GM23338 (cell line): ENCODE results near the gene DSG2. TPM values are rescaled to one million over a fixed set of nuclear protein-coding genes. Genes with fewer than 3 reads are reported as not detected.

Source experiments
- ATAC-seq: fragments of 200-7000 bp; cut with Tn5 transposase; 3 replicates; pipeline ENCODE4 v1.9.1; 2020
- DNase-seq: peaks from one replicate; pipeline ENCODE4 v3.0.0-alpha.2; 2015; ENCODE audit warnings: low spot score
- H2AFZ ChIP-seq: fragments of 200-600 bp; sonication (generic); 2 replicates; pipeline ENCODE4 v1.8.0; 2016; ENCODE audit warnings: antibody characterized with exemption, mild to moderate bottlenecking, moderate library complexity
- H3F3A ChIP-seq: fragments of 200-600 bp; sonication (generic); replicated peaks from 2 replicates; pipeline ENCODE4 v1.8.0; 2017; ENCODE audit warnings: antibody characterized with exemption, mixed run types, low read depth
- H3K27ac ChIP-seq: fragments of 200-600 bp; sonication (generic); 2 replicates; pipeline ENCODE4 v1.6.1; 2016; ENCODE audit warnings: low read depth
- H3K27me3 ChIP-seq: fragments of 200-600 bp; sonication (generic); 2 replicates; pipeline ENCODE4 v1.8.0; 2016; ENCODE audit warnings: mild to moderate bottlenecking, mixed run types, moderate library complexity; ENCODE audit not compliant: insufficient read depth
- H3K36me3 ChIP-seq: fragments of 200-600 bp; sonication (generic); 2 replicates; pipeline ENCODE4 v1.8.0; 2016; ENCODE audit warnings: mild to moderate bottlenecking; ENCODE audit not compliant: insufficient read depth
- H3K4me1 ChIP-seq: fragments of 200-600 bp; sonication (generic); 2 replicates; pipeline ENCODE4 v1.8.0; 2016; ENCODE audit warnings: mild to moderate bottlenecking, moderate library complexity; ENCODE audit not compliant: insufficient read depth
- H3K4me2 ChIP-seq: fragments of 200-600 bp; sonication (generic); 2 replicates; pipeline ENCODE4 v1.7.1; 2017; ENCODE audit warnings: mixed run types
- H3K4me3 ChIP-seq: fragments of 200-600 bp; sonication (generic); 2 replicates; pipeline ENCODE4 v1.6.1; 2016; ENCODE audit warnings: mixed run types
- H3K79me2 ChIP-seq: fragments of 200-600 bp; sonication (generic); replicated peaks from 2 replicates; pipeline ENCODE4 v1.8.0; 2017; ENCODE audit warnings: mild to moderate bottlenecking; ENCODE audit not compliant: insufficient read depth
- H3K9me2 ChIP-seq: fragments of 200-600 bp; sonication (generic); 2 replicates; pipeline ENCODE4 v1.8.0; 2017; ENCODE audit not compliant: insufficient read depth
- H4K20me1 ChIP-seq: fragments of 200-600 bp; sonication (generic); replicated peaks from 2 replicates; pipeline ENCODE4 v1.8.0; 2017; ENCODE audit warnings: mild to moderate bottlenecking; ENCODE audit not compliant: insufficient read depth
- H3K27ac Mint-ChIP-seq: 2 replicates; pipeline ENCODE4 v1.8.0; 2020; ENCODE audit warnings: inconsistent platforms, mild to moderate bottlenecking, moderate library complexity, mixed read lengths
- H3K27me3 Mint-ChIP-seq: 3 replicates; pipeline ENCODE4 v1.8.0; 2022; ENCODE audit warnings: low read depth, mild to moderate bottlenecking, moderate library complexity, mixed read lengths, inconsistent platforms; ENCODE audit not compliant: insufficient read depth, poor library complexity
- H3K36me3 Mint-ChIP-seq: 3 replicates; pipeline ENCODE4 v1.8.0; 2021; ENCODE audit warnings: low read depth, mild to moderate bottlenecking, inconsistent platforms, moderate library complexity, mixed read lengths
- H3K4me1 Mint-ChIP-seq: 3 replicates; pipeline ENCODE4 v1.8.0; 2020; ENCODE audit warnings: mild to moderate bottlenecking, inconsistent platforms, mixed read lengths
- H3K4me3 Mint-ChIP-seq: 3 replicates; pipeline ENCODE4 v1.8.0; 2021; ENCODE audit warnings: moderate library complexity, mild to moderate bottlenecking, inconsistent platforms, mixed read lengths
- H3K9me3 Mint-ChIP-seq: 3 replicates; pipeline ENCODE4 v1.8.0; 2020; ENCODE audit warnings: moderate library complexity, mild to moderate bottlenecking, inconsistent platforms, mixed read lengths
- CREB1 ChIP-seq: fragments of 250-450 bp; sonication (Bioruptor Pico); IDR thresholded peaks from 2 replicates; pipeline ENCODE4 v1.5.0; 2020; ENCODE audit warnings: low read depth, mild to moderate bottlenecking, moderate library complexity
- EZH2 ChIP-seq: fragments of 200-600 bp; sonication (generic); IDR thresholded peaks from one replicate; pipeline ENCODE4 v1.8.0; 2017; ENCODE audit warnings: antibody characterized with exemption, mild to moderate bottlenecking, low read depth; ENCODE audit not compliant: unreplicated experiment
- EZH2phosphoT487 ChIP-seq: fragments of 200-600 bp; sonication (generic); IDR thresholded peaks from one replicate; pipeline ENCODE4 v1.8.1; 2018; ENCODE audit warnings: antibody characterized with exemption; ENCODE audit not compliant: unreplicated experiment
- JUNB ChIP-seq: IDR thresholded peaks from one replicate; pipeline ENCODE4 v1.6.1; 2016; ENCODE audit warnings: antibody characterized with exemption; ENCODE audit not compliant: unreplicated experiment
- NANOG ChIP-seq: IDR thresholded peaks from 2 replicates; pipeline ENCODE4 v1.6.1; 2016; ENCODE audit warnings: antibody characterized with exemption, borderline replicate concordance
- POLR2AphosphoS5 ChIP-seq: IDR thresholded peaks from 2 replicates; pipeline ENCODE4 v1.6.1; 2016; ENCODE audit warnings: antibody characterized with exemption, low read depth
- STAT1 ChIP-seq: IDR thresholded peaks from one replicate; pipeline ENCODE4 v1.6.1; 2016; ENCODE audit warnings: antibody characterized with exemption; ENCODE audit not compliant: unreplicated experiment
- ZNF114 ChIP-seq: fragments of 250-450 bp; sonication (Bioruptor Pico); IDR thresholded peaks from 2 replicates; pipeline ENCODE4 v1.5.0; 2020; ENCODE audit warnings: mild to moderate bottlenecking, moderate library complexity
- ZNF331 ChIP-seq: fragments of 250-450 bp; sonication (Bioruptor Pico); IDR thresholded peaks from 2 replicates; pipeline ENCODE4 v1.5.0; 2020; ENCODE audit warnings: low read depth, mild to moderate bottlenecking, moderate library complexity
- polyA plus RNA-seq: library from polyadenylated mRNA; unstranded; fragments of >200 nt; fragmentation: Nextera tagmentation; extraction: Ambion mirVana; gene quantifications from 2 replicates; pipeline ENCODE4 v1.2.1, GENCODE V29; 2016
- total RNA-seq: library from RNA; depleted of rRNA; stranded (reverse); fragments of >200 nt; shearing (Covaris generic); gene quantifications from 2 replicates; pipeline ENCODE4 v1.2.3, GENCODE V29; 2014
- TF ChIP-seq, protein P1 (sequence below): IDR thresholded peaks from one replicate; pipeline ENCODE4 v1.6.1; 2018; ENCODE audit warnings: antibody characterized with exemption; ENCODE audit not compliant: unreplicated experiment
- TF ChIP-seq, protein P2 (sequence below): IDR thresholded peaks from 2 replicates; pipeline ENCODE4 v1.6.1; 2016; ENCODE audit warnings: antibody characterized with exemption
- TF ChIP-seq, protein P3 (sequence below): fragments of 250-450 bp; sonication (Bioruptor Pico); IDR thresholded peaks from 2 replicates; pipeline ENCODE4 v1.5.0; 2020; ENCODE audit warnings: mild to moderate bottlenecking, moderate library complexity
- TF ChIP-seq, protein P4 (sequence below), 2 experiments: fragments of 200-600 bp in 1 of 2; sonication (generic) in 1 of 2; conservative IDR thresholded peaks; 2 replicates each; pipeline versions ENCODE4 v1.5.1 to v1.6.1; 2016 to 2017; ENCODE audit warnings: antibody characterized with exemption in 2 of 2, low read depth in 2 of 2, mild to moderate bottlenecking in 2 of 2, moderate library complexity in 1 of 2

The DSG2 gene
- total and polyA plus RNA-seq, 2 experiments from 2014 or later = 44.7 to 144 TPM

DNA sequence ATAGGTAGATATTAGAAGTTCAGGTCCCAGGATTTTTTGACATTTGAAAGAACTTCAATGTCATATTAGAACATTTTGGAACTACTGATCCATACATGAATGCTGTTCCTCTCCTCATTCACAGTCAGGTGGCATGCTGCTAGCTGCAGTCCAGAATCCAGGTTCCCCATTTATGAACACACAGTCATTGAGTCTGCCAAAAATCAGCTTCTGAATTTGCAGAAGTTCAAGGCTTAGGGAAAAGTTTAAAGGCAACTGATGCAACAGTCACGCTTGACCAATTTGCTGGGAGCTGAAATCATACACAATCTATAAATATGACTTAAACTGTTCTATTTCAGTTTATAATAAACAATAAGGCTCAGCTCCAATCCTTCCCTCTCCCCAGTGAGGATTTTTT, 76.4 kb downstream of the DSG2 start:
- no peaks in the 10 kb centered on the region for H3F3A ChIP-seq
- no peak overlapping the region for H2AFZ ChIP-seq
- no peak overlapping the region for H3K27ac Mint-ChIP-seq
- H3K4me3 Mint-ChIP-seq = no peak overlapping the region
- H3K4me3 ChIP-seq = no peak overlapping the region
- no peak for TF ChIP-seq POLR2AphosphoS5
- no peak for TF ChIP-seq ZNF331 (CRISPR knock-in tag)
- TF ChIP-seq EZH2 = no peak
- TF ChIP-seq, protein P1, sequence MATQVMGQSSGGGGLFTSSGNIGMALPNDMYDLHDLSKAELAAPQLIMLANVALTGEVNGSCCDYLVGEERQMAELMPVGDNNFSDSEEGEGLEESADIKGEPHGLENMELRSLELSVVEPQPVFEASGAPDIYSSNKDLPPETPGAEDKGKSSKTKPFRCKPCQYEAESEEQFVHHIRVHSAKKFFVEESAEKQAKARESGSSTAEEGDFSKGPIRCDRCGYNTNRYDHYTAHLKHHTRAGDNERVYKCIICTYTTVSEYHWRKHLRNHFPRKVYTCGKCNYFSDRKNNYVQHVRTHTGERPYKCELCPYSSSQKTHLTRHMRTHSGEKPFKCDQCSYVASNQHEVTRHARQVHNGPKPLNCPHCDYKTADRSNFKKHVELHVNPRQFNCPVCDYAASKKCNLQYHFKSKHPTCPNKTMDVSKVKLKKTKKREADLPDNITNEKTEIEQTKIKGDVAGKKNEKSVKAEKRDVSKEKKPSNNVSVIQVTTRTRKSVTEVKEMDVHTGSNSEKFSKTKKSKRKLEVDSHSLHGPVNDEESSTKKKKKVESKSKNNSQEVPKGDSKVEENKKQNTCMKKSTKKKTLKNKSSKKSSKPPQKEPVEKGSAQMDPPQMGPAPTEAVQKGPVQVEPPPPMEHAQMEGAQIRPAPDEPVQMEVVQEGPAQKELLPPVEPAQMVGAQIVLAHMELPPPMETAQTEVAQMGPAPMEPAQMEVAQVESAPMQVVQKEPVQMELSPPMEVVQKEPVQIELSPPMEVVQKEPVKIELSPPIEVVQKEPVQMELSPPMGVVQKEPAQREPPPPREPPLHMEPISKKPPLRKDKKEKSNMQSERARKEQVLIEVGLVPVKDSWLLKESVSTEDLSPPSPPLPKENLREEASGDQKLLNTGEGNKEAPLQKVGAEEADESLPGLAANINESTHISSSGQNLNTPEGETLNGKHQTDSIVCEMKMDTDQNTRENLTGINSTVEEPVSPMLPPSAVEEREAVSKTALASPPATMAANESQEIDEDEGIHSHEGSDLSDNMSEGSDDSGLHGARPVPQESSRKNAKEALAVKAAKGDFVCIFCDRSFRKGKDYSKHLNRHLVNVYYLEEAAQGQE = no peak
- TF ChIP-seq, protein P2, sequence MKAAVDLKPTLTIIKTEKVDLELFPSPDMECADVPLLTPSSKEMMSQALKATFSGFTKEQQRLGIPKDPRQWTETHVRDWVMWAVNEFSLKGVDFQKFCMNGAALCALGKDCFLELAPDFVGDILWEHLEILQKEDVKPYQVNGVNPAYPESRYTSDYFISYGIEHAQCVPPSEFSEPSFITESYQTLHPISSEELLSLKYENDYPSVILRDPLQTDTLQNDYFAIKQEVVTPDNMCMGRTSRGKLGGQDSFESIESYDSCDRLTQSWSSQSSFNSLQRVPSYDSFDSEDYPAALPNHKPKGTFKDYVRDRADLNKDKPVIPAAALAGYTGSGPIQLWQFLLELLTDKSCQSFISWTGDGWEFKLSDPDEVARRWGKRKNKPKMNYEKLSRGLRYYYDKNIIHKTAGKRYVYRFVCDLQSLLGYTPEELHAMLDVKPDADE = no peak
- TF ChIP-seq, protein P3, sequence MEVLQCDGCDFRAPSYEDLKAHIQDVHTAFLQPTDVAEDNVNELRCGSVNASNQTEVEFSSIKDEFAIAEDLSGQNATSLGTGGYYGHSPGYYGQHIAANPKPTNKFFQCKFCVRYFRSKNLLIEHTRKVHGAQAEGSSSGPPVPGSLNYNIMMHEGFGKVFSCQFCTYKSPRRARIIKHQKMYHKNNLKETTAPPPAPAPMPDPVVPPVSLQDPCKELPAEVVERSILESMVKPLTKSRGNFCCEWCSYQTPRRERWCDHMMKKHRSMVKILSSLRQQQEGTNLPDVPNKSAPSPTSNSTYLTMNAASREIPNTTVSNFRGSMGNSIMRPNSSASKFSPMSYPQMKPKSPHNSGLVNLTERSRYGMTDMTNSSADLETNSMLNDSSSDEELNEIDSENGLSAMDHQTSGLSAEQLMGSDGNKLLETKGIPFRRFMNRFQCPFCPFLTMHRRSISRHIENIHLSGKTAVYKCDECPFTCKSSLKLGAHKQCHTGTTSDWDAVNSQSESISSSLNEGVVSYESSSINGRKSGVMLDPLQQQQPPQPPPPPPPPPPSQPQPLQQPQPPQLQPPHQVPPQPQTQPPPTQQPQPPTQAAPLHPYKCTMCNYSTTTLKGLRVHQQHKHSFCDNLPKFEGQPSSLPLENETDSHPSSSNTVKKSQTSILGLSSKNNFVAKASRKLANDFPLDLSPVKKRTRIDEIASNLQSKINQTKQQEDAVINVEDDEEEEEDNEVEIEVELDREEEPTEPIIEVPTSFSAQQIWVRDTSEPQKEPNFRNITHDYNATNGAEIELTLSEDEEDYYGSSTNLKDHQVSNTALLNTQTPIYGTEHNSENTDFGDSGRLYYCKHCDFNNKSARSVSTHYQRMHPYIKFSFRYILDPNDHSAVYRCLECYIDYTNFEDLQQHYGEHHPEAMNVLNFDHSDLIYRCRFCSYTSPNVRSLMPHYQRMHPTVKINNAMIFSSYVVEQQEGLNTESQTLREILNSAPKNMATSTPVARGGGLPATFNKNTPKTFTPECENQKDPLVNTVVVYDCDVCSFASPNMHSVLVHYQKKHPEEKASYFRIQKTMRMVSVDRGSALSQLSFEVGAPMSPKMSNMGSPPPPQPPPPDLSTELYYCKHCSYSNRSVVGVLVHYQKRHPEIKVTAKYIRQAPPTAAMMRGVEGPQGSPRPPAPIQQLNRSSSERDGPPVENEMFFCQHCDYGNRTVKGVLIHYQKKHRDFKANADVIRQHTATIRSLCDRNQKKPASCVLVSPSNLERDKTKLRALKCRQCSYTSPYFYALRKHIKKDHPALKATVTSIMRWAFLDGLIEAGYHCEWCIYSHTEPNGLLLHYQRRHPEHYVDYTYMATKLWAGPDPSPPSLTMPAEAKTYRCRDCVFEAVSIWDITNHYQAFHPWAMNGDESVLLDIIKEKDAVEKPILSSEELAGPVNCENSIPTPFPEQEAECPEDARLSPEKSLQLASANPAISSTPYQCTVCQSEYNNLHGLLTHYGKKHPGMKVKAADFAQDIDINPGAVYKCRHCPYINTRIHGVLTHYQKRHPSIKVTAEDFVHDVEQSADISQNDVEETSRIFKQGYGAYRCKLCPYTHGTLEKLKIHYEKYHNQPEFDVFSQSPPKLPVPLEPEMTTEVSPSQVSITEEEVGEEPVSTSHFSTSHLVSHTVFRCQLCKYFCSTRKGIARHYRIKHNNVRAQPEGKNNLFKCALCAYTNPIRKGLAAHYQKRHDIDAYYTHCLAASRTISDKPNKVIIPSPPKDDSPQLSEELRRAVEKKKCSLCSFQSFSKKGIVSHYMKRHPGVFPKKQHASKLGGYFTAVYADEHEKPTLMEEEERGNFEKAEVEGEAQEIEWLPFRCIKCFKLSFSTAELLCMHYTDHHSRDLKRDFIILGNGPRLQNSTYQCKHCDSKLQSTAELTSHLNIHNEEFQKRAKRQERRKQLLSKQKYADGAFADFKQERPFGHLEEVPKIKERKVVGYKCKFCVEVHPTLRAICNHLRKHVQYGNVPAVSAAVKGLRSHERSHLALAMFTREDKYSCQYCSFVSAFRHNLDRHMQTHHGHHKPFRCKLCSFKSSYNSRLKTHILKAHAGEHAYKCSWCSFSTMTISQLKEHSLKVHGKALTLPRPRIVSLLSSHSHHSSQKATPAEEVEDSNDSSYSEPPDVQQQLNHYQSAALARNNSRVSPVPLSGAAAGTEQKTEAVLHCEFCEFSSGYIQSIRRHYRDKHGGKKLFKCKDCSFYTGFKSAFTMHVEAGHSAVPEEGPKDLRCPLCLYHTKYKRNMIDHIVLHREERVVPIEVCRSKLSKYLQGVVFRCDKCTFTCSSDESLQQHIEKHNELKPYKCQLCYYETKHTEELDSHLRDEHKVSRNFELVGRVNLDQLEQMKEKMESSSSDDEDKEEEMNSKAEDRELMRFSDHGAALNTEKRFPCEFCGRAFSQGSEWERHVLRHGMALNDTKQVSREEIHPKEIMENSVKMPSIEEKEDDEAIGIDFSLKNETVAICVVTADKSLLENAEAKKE (CRISPR knock-in tag) = no peak
- no peak for TF ChIP-seq ZNF114 (CRISPR knock-in tag)
- no peak for TF ChIP-seq STAT1
- no peak for TF ChIP-seq CREB1
- TF ChIP-seq JUNB = no peak
- TF ChIP-seq EZH2phosphoT487 = no peak
- TF ChIP-seq, protein P4, sequence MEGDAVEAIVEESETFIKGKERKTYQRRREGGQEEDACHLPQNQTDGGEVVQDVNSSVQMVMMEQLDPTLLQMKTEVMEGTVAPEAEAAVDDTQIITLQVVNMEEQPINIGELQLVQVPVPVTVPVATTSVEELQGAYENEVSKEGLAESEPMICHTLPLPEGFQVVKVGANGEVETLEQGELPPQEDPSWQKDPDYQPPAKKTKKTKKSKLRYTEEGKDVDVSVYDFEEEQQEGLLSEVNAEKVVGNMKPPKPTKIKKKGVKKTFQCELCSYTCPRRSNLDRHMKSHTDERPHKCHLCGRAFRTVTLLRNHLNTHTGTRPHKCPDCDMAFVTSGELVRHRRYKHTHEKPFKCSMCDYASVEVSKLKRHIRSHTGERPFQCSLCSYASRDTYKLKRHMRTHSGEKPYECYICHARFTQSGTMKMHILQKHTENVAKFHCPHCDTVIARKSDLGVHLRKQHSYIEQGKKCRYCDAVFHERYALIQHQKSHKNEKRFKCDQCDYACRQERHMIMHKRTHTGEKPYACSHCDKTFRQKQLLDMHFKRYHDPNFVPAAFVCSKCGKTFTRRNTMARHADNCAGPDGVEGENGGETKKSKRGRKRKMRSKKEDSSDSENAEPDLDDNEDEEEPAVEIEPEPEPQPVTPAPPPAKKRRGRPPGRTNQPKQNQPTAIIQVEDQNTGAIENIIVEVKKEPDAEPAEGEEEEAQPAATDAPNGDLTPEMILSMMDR (conservative IDR thresholded peaks at IDR 0.05; ENCODE audit: low read depth in 2 of 2) = no peak
- no peak for TF ChIP-seq NANOG
- ATAC-seq (no peak), DNase-seq (no peak)
- H3K27ac ChIP-seq = no peak overlapping the region
- no peaks in the 10 kb centered on the region for H3K27me3 ChIP-seq
- H3K27me3 Mint-ChIP-seq = peaks cover 2% of the 10 kb centered on the region
- H3K9me2 ChIP-seq = peaks cover 4% of the 10 kb centered on the region; the same call in 1 of the 2 replicates
- H3K36me3 ChIP-seq = no peaks in the 10 kb centered on the region
- peaks cover 3% of the 10 kb centered on the region; the same call in 1 of the 3 replicates for H3K4me1 Mint-ChIP-seq
- no peak overlapping the region for H3K4me2 ChIP-seq
- H3K4me1 ChIP-seq = no peaks in the 10 kb centered on the region
- H3K36me3 Mint-ChIP-seq = no peaks in the 10 kb centered on the region
- no peaks in the 10 kb centered on the region for H3K79me2 ChIP-seq
- H4K20me1 ChIP-seq = no peaks in the 10 kb centered on the region
- no peaks in the 10 kb centered on the region for H3K9me3 Mint-ChIP-seq
